Fibroblast of peridontal ligament (primary cell): Measurements from ENCODE around the gene PTPRR.

Source experiments
- DNase-seq: peaks from one replicate; pipeline ENCODE4 v3.0.0-alpha.2; 2010; ENCODE audit errors: extremely low read depth

Gene PTPRR

GRCh38 chr12:70796989-70797388 is 123.5 kb downstream of the PTPRR start:
- no peak for DNase-seq

GRCh38 chr12:70795608-70796007 is 124.9 kb downstream of the PTPRR start:
- DNase-seq, result no peak

- no peak for DNase-seq
Observed at GRCh38 chr12:70794131-70794530, 126.4 kb downstream of the PTPRR start.

GRCh38 chr12:70788774-70789173 is 131.8 kb downstream of the PTPRR start:
- DNase-seq, result no peak

- DNase-seq, result no peak
Observed at GRCh38 chr12:70787612-70788011, 132.9 kb downstream of the PTPRR start.

GRCh38 chr12:70785896-70786295 is 134.6 kb downstream of the PTPRR start:
- no peak for DNase-seq

- no peak for DNase-seq
Observed at GRCh38 chr12:70784042-70784668, 136.4 kb downstream of the PTPRR start.

- DNase-seq, result no peak
Observed at GRCh38 chr12:70783455-70783854, 137.1 kb downstream of the PTPRR start.

- no peak for DNase-seq
Observed at GRCh38 chr12:70779250-70779649, 141.3 kb downstream of the PTPRR start.

- peak; percentile 6 for DNase-seq
Observed at GRCh38 chr12:70774055-70774454, 146.5 kb downstream of the PTPRR start.

GRCh38 chr12:70772836-70773235 is 147.7 kb downstream of the PTPRR start:
- DNase-seq, result no peak

- DNase-seq, result no peak
Observed at GRCh38 chr12:70771581-70771980, 149.0 kb downstream of the PTPRR start.

- no peak for DNase-seq
Observed at GRCh38 chr12:70763666-70764065, 156.9 kb downstream of the PTPRR start.

GRCh38 chr12:70762000-70762399 is 158.5 kb downstream of the PTPRR start:
- DNase-seq, result no peak

- DNase-seq, result no peak
Observed at GRCh38 chr12:70759161-70759918, 161.2 kb downstream of the PTPRR start.

- DNase-seq, result no peak
Observed at GRCh38 chr12:70758494-70758845, 162.1 kb downstream of the PTPRR start.

GRCh38 chr12:70757830-70758493 is 162.6 kb downstream of the PTPRR start:
- no peak for DNase-seq

GRCh38 chr12:70756791-70757190 is 163.7 kb downstream of the PTPRR start:
- no peak for DNase-seq

- DNase-seq, result no peak
Observed at GRCh38 chr12:70756118-70756517, 164.4 kb downstream of the PTPRR start.

- no peak for DNase-seq
Observed at GRCh38 chr12:70754330-70754741, 166.2 kb downstream of the PTPRR start.

- DNase-seq, result no peak
Observed at GRCh38 chr12:70752327-70752726, 168.2 kb downstream of the PTPRR start.

GRCh38 chr12:70749931-70750330 is 170.6 kb downstream of the PTPRR start:
- DNase-seq, result no peak

- no peak for DNase-seq
Observed at GRCh38 chr12:70748809-70749208, 171.7 kb downstream of the PTPRR start.
